Measurements from ENCODE around the gene FRS2. TPM values are rescaled to one million over a fixed set of nuclear protein-coding genes. Genes with fewer than 3 reads are reported as not detected.

FRS2 gene
- total and polyA plus RNA-seq, 9 of the 15 experiments (the other 6 are each of a cell fraction or from before 2014, with no cell fraction given), result 1.0 to 9.1 (median 6.0) TPM

DNA sequence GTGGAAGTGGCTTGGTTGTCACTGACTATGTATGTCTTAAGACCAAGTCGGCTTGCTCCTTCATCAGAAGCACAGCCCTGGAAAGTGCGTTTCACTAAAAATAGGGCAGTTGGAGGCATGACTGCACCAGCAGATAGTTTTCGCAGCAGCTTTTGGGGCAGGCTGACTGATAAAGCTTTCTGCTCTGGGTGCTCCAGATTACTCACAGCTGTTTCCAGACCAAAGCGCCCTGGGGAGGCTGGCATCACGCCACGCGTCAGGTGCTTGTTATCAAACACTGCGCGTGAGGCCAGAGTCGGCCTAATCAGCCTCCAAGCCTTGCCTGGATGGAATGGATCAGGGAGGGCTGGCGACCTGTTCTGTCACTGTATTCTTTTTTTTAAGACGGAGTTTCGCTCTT lies 153.8 kb downstream of the FRS2 start (continued):
- no peak for TF ChIP-seq PRPF4 (IDR thresholded peaks at IDR 0.05; ENCODE audit: insufficient read depth, low read depth, low read length, poor library complexity, severe bottlenecking)
- TF ChIP-seq PHB (CRISPR knock-in tag; IDR thresholded peaks at IDR 0.05), result no peak
- no peak for TF ChIP-seq BRCA1 (IDR thresholded peaks at IDR 0.05)
- TF ChIP-seq BRCA1 (CRISPR knock-in tag; IDR thresholded peaks at IDR 0.05), result no peak
- no peak for TF ChIP-seq HNRNPH1 (optimal IDR thresholded peaks at IDR 0.05; ENCODE audit: low read depth, low read length)
- peak in 1 of 2 experiments; percentile 91; a peak in 1 of 3 replicates for TF ChIP-seq CBX3 (IDR thresholded peaks at IDR 0.05; ENCODE audit: borderline replicate concordance in 1 of 2, low read length in 2 of 2)
- TF ChIP-seq, protein P1, sequence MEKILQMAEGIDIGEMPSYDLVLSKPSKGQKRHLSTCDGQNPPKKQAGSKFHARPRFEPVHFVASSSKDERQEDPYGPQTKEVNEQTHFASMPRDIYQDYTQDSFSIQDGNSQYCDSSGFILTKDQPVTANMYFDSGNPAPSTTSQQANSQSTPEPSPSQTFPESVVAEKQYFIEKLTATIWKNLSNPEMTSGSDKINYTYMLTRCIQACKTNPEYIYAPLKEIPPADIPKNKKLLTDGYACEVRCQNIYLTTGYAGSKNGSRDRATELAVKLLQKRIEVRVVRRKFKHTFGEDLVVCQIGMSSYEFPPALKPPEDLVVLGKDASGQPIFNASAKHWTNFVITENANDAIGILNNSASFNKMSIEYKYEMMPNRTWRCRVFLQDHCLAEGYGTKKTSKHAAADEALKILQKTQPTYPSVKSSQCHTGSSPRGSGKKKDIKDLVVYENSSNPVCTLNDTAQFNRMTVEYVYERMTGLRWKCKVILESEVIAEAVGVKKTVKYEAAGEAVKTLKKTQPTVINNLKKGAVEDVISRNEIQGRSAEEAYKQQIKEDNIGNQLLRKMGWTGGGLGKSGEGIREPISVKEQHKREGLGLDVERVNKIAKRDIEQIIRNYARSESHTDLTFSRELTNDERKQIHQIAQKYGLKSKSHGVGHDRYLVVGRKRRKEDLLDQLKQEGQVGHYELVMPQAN (IDR thresholded peaks at IDR 0.05; ENCODE audit: borderline replicate concordance), result no peak
- TF ChIP-seq, protein P2, sequence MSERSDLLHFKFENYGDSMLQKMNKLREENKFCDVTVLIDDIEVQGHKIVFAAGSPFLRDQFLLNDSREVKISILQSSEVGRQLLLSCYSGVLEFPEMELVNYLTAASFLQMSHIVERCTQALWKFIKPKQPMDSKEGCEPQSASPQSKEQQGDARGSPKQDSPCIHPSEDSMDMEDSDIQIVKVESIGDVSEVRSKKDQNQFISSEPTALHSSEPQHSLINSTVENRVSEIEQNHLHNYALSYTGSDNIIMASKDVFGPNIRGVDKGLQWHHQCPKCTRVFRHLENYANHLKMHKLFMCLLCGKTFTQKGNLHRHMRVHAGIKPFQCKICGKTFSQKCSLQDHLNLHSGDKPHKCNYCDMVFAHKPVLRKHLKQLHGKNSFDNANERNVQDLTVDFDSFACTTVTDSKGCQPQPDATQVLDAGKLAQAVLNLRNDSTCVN (CRISPR knock-in tag; IDR thresholded peaks at IDR 0.05), result no peak
- no peak for TF ChIP-seq ZNF146 (CRISPR knock-in tag; IDR thresholded peaks at IDR 0.05; ENCODE audit: unreplicated experiment)
- TF ChIP-seq, protein P3, sequence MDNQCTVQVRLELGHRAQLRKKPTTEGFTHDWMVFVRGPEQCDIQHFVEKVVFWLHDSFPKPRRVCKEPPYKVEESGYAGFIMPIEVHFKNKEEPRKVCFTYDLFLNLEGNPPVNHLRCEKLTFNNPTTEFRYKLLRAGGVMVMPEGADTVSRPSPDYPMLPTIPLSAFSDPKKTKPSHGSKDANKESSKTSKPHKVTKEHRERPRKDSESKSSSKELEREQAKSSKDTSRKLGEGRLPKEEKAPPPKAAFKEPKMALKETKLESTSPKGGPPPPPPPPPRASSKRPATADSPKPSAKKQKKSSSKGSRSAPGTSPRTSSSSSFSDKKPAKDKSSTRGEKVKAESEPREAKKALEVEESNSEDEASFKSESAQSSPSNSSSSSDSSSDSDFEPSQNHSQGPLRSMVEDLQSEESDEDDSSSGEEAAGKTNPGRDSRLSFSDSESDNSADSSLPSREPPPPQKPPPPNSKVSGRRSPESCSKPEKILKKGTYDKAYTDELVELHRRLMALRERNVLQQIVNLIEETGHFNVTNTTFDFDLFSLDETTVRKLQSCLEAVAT (IDR thresholded peaks at IDR 0.05), result peak; percentile 40 to 65; a peak in 2 of 4 replicates
- TF ChIP-seq PTBP1 (IDR thresholded peaks at IDR 0.05; ENCODE audit: low read depth, low read length), result peak; percentile 87; the same call in 1 of the 2 replicates
- TF ChIP-seq NR2C1 (IDR thresholded peaks at IDR 0.05), result no peak
- TF ChIP-seq NR2C1 (tag; IDR thresholded peaks at IDR 0.05), result peak; percentile 66; the same call in 1 of the 2 replicates
- TF ChIP-seq IFI16 (CRISPR knock-in tag; IDR thresholded peaks at IDR 0.05), result no peak
- TF ChIP-seq, protein P4, sequence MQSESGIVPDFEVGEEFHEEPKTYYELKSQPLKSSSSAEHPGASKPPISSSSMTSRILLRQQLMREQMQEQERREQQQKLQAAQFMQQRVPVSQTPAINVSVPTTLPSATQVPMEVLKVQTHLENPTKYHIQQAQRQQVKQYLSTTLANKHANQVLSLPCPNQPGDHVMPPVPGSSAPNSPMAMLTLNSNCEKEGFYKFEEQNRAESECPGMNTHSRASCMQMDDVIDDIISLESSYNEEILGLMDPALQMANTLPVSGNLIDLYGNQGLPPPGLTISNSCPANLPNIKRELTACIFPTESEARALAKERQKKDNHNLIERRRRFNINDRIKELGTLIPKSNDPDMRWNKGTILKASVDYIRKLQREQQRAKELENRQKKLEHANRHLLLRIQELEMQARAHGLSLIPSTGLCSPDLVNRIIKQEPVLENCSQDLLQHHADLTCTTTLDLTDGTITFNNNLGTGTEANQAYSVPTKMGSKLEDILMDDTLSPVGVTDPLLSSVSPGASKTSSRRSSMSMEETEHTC (IDR thresholded peaks at IDR 0.05), result peak; percentile 99
- TF ChIP-seq, protein P5, sequence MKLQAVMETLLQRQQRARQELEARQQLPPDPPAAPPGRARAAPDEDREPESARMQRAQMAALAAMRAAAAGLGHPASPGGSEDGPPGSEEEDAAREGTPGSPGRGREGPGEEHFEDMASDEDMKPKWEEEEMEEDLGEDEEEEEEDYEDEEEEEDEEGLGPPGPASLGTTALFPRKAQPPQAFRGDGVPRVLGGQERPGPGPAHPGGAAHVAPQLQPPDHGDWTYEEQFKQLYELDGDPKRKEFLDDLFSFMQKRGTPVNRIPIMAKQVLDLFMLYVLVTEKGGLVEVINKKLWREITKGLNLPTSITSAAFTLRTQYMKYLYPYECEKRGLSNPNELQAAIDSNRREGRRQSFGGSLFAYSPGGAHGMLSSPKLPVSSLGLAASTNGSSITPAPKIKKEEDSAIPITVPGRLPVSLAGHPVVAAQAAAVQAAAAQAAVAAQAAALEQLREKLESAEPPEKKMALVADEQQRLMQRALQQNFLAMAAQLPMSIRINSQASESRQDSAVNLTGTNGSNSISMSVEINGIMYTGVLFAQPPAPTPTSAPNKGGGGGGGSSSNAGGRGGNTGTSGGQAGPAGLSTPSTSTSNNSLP (IDR thresholded peaks at IDR 0.05; ENCODE audit: borderline replicate concordance, low read depth, low read length), result no peak
- peak; percentile 92 for TF ChIP-seq ZEB2 (IDR thresholded peaks at IDR 0.05)
- TF ChIP-seq ZNF766 (CRISPR knock-in tag; conservative IDR thresholded peaks at IDR 0.05), result peak; percentile 97
- peak; percentile 91; the same call in 1 of the 2 replicates for TF ChIP-seq NBN (IDR thresholded peaks at IDR 0.05; ENCODE audit: low read depth)
- TF ChIP-seq HDAC1 (IDR thresholded peaks at IDR 0.05), result peak; percentile 68 to 89; a peak in 3 of 4 replicates
- no peak for TF ChIP-seq GTF2F1 (IDR thresholded peaks at IDR 0.05; ENCODE audit: low read depth, low read length)
- TF ChIP-seq SMC3 (conservative IDR thresholded peaks at IDR 0.05; ENCODE audit: insufficient read depth, low read depth, low read length), result no peak

All from K562 (cell line).